ENCODE results near the gene MPI.
"Not testable (repeated sequence)": the region's sequence is repeated elsewhere in the genome, so short reads cannot be mapped to it uniquely, and the experiment has no call there.

Gene MPI

DNA sequence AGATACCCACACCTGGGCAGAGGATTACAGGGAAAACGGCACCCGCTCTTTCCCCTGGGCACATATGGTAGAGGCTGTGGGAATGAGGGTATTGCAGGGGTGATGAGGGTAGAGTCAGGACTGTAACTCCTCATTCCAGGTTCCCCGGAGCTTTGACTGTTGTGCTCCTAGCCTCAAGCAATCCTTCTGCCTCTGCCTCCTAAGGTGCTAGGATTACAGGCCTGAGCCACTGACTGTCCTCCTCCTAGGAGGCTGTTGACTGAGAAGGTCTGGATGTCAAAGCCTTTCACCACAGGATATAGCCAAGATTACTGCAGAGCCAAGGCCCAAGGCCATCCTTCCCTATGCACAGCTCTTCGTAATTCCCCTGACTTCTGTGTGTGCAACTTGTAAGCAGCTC, 1.1 kb upstream of the MPI start:
- no peak for DNase-seq (ENCODE audit: low read depth, low spot score)
- Histone ChIP-seq H3K36me3 (ENCODE audit: insufficient read depth, insufficient read length, low read length) (peaks cover 29% of the 10 kb centered on the region), H3K4me3 (ENCODE audit: insufficient read length, low read depth) (no peak overlapping the region), H3K9me3 (ENCODE audit: insufficient read depth, low read length) (no peaks in the 10 kb centered on the region), H3K27me3 (ENCODE audit: insufficient read depth, insufficient read length) (no peaks in the 10 kb centered on the region), H3K9ac (ENCODE audit: insufficient read length, low read depth) (no peak overlapping the region), H3K4me1 (ENCODE audit: insufficient read depth, insufficient read length) (peaks cover 3% of the 10 kb centered on the region)
- TF ChIP-seq YY1 (IDR thresholded peaks at IDR 0.05; ENCODE audit: insufficient read depth, insufficient read length) (no peak), ZNF274 (IDR thresholded peaks at IDR 0.05; ENCODE audit: low read depth, low read length) (no peak), SUZ12 (IDR thresholded peaks at IDR 0.05; ENCODE audit: extremely low read depth, insufficient read depth, insufficient read length) (no peak)

DNA sequence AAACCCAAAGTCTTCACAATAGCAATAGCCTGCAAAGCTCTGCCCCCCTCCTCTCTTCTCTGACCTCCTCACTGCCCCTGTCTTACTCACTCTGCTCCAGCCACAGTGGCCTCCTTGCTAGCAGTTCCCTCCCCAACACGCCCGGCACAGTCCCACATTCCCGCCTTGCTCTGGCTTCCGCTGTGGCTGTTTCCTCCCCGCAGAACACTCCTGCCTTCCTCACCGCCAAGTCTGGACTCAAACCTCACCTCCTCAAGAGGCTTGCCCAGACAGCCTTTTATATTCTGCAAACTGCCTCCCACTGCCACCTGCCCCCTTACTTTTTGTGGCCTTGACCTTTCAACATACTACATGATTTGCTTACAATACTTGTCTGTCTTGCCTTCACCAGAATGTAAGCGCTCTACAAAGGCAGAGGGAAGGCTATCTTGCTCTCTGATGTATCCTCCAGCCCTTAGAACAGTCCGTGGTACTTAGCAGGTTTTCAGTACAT, 406 bp upstream of the MPI start:
- TF ChIP-seq SUZ12 (IDR thresholded peaks at IDR 0.05; ENCODE audit: extremely low read depth, insufficient read depth, insufficient read length), result no peak
- no peak for TF ChIP-seq YY1 (IDR thresholded peaks at IDR 0.05; ENCODE audit: insufficient read depth, insufficient read length)
- no peak for TF ChIP-seq ZNF274 (IDR thresholded peaks at IDR 0.05; ENCODE audit: low read depth, low read length)
- no peak for DNase-seq (ENCODE audit: low read depth, low spot score)
- Histone ChIP-seq H3K27me3 (ENCODE audit: insufficient read depth, insufficient read length) (no peaks in the 10 kb centered on the region), H3K9ac (ENCODE audit: insufficient read length, low read depth) (peak overlapping the region; percentile 61), H3K36me3 (ENCODE audit: insufficient read depth, insufficient read length, low read length) (peaks cover 30% of the 10 kb centered on the region), H3K9me3 (ENCODE audit: insufficient read depth, low read length) (no peaks in the 10 kb centered on the region), H3K4me1 (ENCODE audit: insufficient read depth, insufficient read length) (peaks cover 3% of the 10 kb centered on the region), H3K4me3 (ENCODE audit: insufficient read length, low read depth) (peak overlapping the region; percentile 95)

- H3K9me3 ChIP-seq (ENCODE audit: insufficient read depth, low read length), result no peaks in the 10 kb centered on the region
- no peaks in the 10 kb centered on the region for H3K27me3 ChIP-seq (ENCODE audit: insufficient read depth, insufficient read length)
- peak overlapping the region; percentile 95 for H3K4me3 ChIP-seq (ENCODE audit: insufficient read length, low read depth)
- TF ChIP-seq ZNF274 (IDR thresholded peaks at IDR 0.05; ENCODE audit: low read depth, low read length) (no peak), SUZ12 (IDR thresholded peaks at IDR 0.05; ENCODE audit: extremely low read depth, insufficient read depth, insufficient read length) (no peak)
- DNase-seq (ENCODE audit: low read depth, low spot score), result no peak
- H3K4me1 ChIP-seq (ENCODE audit: insufficient read depth, insufficient read length), result peaks cover 3% of the 10 kb centered on the region
- H3K9ac ChIP-seq (ENCODE audit: insufficient read length, low read depth), result peak overlapping the region; percentile 96
- peaks cover 30% of the 10 kb centered on the region for H3K36me3 ChIP-seq (ENCODE audit: insufficient read depth, insufficient read length, low read length)
These were observed 771 bp downstream of the MPI start for GRCh38 chr15:74890665-74890960.

- no peak for TF ChIP-seq SUZ12 (IDR thresholded peaks at IDR 0.05; ENCODE audit: extremely low read depth, insufficient read depth, insufficient read length)
- no peak for TF ChIP-seq ZNF274 (IDR thresholded peaks at IDR 0.05; ENCODE audit: low read depth, low read length)
- no peak for TF ChIP-seq YY1 (IDR thresholded peaks at IDR 0.05; ENCODE audit: insufficient read depth, insufficient read length)
These were observed 1.6 kb downstream of the MPI start for GRCh38 chr15:74891469-74891868.

DNA sequence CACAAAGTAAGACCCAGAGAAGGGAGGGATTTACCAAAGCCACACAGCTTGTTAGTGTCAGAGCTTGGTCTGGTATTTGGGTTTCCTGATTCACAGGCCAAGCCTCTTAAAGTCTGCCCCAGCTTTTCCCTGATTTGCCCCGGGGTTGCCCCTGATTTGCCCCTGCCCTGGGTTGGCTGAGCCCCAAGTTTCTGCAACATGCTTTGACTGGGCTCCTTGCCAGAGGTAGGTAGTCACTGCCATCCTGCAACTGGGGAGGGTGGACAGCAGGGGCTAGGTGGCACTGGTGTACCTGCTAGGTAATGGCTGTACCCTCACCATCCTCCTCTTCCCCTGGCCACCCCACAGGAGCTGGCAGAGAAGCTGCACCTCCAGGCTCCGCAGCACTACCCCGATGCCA, 2.5 kb downstream of the MPI start:
- H3K4me1 ChIP-seq (ENCODE audit: insufficient read depth, insufficient read length), result peaks cover 3% of the 10 kb centered on the region
- H3K9me3 ChIP-seq (ENCODE audit: insufficient read depth, low read length), result no peaks in the 10 kb centered on the region
- TF ChIP-seq SUZ12 (IDR thresholded peaks at IDR 0.05; ENCODE audit: extremely low read depth, insufficient read depth, insufficient read length) (no peak), YY1 (IDR thresholded peaks at IDR 0.05; ENCODE audit: insufficient read depth, insufficient read length) (no peak), ZNF274 (IDR thresholded peaks at IDR 0.05; ENCODE audit: low read depth, low read length) (no peak)
- H3K36me3 ChIP-seq (ENCODE audit: insufficient read depth, insufficient read length, low read length), result peaks cover 47% of the 10 kb centered on the region
- no peak overlapping the region for H3K4me3 ChIP-seq (ENCODE audit: insufficient read length, low read depth)
- H3K9ac ChIP-seq (ENCODE audit: insufficient read length, low read depth), result no peak overlapping the region
- no peak for DNase-seq (ENCODE audit: low read depth, low spot score)
- no peaks in the 10 kb centered on the region for H3K27me3 ChIP-seq (ENCODE audit: insufficient read depth, insufficient read length)

More at GRCh38 chr15:74891469-74891868, 1.6 kb downstream of the MPI start:
- H3K4me3 ChIP-seq (ENCODE audit: insufficient read length, low read depth), result no peak overlapping the region
- no peak overlapping the region for H3K9ac ChIP-seq (ENCODE audit: insufficient read length, low read depth)
- DNase-seq (ENCODE audit: low read depth, low spot score), result no peak
- H3K27me3 ChIP-seq (ENCODE audit: insufficient read depth, insufficient read length), result no peaks in the 10 kb centered on the region
- H3K4me1 ChIP-seq (ENCODE audit: insufficient read depth, insufficient read length), result peaks cover 3% of the 10 kb centered on the region
- H3K36me3 ChIP-seq (ENCODE audit: insufficient read depth, insufficient read length, low read length), result peaks cover 39% of the 10 kb centered on the region
- H3K9me3 ChIP-seq (ENCODE audit: insufficient read depth, low read length), result no peaks in the 10 kb centered on the region

- no peak for DNase-seq (ENCODE audit: low read depth, low spot score)
- Histone ChIP-seq H3K4me3 (ENCODE audit: insufficient read length, low read depth) (no peak overlapping the region), H3K9me3 (ENCODE audit: insufficient read depth, low read length) (no peaks in the 10 kb centered on the region), H3K4me1 (ENCODE audit: insufficient read depth, insufficient read length) (peaks cover 3% of the 10 kb centered on the region), H3K9ac (ENCODE audit: insufficient read length, low read depth) (no peak overlapping the region), H3K36me3 (ENCODE audit: insufficient read depth, insufficient read length, low read length) (peaks cover 54% of the 10 kb centered on the region), H3K27me3 (ENCODE audit: insufficient read depth, insufficient read length) (no peaks in the 10 kb centered on the region)
- TF ChIP-seq YY1 (IDR thresholded peaks at IDR 0.05; ENCODE audit: insufficient read depth, insufficient read length) (no peak), ZNF274 (IDR thresholded peaks at IDR 0.05; ENCODE audit: low read depth, low read length) (no peak), SUZ12 (IDR thresholded peaks at IDR 0.05; ENCODE audit: extremely low read depth, insufficient read depth, insufficient read length) (no peak)
These were observed 3.1 kb downstream of the MPI start for GRCh38 chr15:74892931-74893330.

GRCh38 chr15:74893627-74894026, 3.8 kb downstream of the MPI start:
- Histone ChIP-seq H3K9ac (ENCODE audit: insufficient read length, low read depth) (no peak overlapping the region), H3K4me1 (ENCODE audit: insufficient read depth, insufficient read length) (peaks cover 1% of the 10 kb centered on the region), H3K27me3 (ENCODE audit: insufficient read depth, insufficient read length) (no peaks in the 10 kb centered on the region), H3K4me3 (ENCODE audit: insufficient read length, low read depth) (no peak overlapping the region), H3K9me3 (ENCODE audit: insufficient read depth, low read length) (no peaks in the 10 kb centered on the region), H3K36me3 (ENCODE audit: insufficient read depth, insufficient read length, low read length) (peaks cover 56% of the 10 kb centered on the region)
- DNase-seq (ENCODE audit: low read depth, low spot score), result no peak
- TF ChIP-seq YY1 (IDR thresholded peaks at IDR 0.05; ENCODE audit: insufficient read depth, insufficient read length) (no peak), ZNF274 (IDR thresholded peaks at IDR 0.05; ENCODE audit: low read depth, low read length) (no peak), SUZ12 (IDR thresholded peaks at IDR 0.05; ENCODE audit: extremely low read depth, insufficient read depth, insufficient read length) (no peak)

DNA sequence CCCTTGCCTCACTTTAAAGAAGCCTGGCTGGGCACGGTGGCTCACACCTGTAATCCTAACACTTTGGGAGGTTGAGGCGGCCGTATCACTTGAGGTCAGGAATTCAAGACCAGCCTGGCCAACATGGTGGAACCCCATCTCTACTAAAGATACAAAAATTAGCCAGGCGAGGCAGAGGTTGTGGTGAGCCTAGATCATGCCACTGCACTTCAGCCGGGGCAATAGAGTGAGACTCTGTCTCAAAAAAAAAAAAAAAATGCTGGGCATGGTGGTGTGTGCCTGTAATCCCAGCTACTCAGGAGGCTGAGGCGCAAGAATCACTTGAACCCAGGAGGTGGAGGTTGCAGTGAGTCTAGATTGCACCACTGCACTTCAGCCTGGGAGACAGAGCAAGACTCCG, 4.5 kb downstream of the MPI start:
- not testable (repeated sequence) for H3K9ac ChIP-seq (ENCODE audit: insufficient read length, low read depth); H3K27me3 ChIP-seq (ENCODE audit: insufficient read depth, insufficient read length); H3K9me3 ChIP-seq (ENCODE audit: insufficient read depth, low read length); DNase-seq (ENCODE audit: low read depth, low spot score); H3K4me3 ChIP-seq (ENCODE audit: insufficient read length, low read depth); H3K4me1 ChIP-seq (ENCODE audit: insufficient read depth, insufficient read length)
- peaks cover 64% of the 10 kb centered on the region for H3K36me3 ChIP-seq (ENCODE audit: insufficient read depth, insufficient read length, low read length)
